T-cell (primary cell): ENCODE data around the gene GABRE. TPM values are rescaled to one million over a fixed set of nuclear protein-coding genes. Genes with fewer than 3 reads are reported as not detected.

Source experiments
- ATAC-seq, 4 experiments: fragments of 200-7000 bp in 3 of 4; fragments of 150-1000 bp in 1 of 4; cut with Tn5 transposase; replicated peaks in 1 of 4; 1 replicate in 3 of 4; 2 replicates in 1 of 4; pipeline ENCODE4 v1.10.0; 2021; ENCODE audit warnings: moderate library complexity in 3 of 4, mild to moderate bottlenecking in 2 of 4, moderate number of reproducible peaks in 1 of 4
- CTCF ChIA-PET, 2 donors: fragments of 300-600 bp; sonication (Branson Sonifier 250); formaldehyde crosslinking; loops; one replicate each; lab custom pipeline; 2022; ENCODE audit warnings: antibody characterized with exemption in 2 of 2; lab: Charles Lee
- POLR2A ChIA-PET, 2 donors: fragments of 300-600 bp; sonication (Branson Sonifier 250); formaldehyde crosslinking; loops; one replicate each; lab custom pipeline; 2022; ENCODE audit warnings: antibody characterized with exemption in 2 of 2; lab: Charles Lee
- DNase-seq, 35 experiments: peaks; one replicate each; pipeline versions ENCODE4 v3.0.0 to v3.0.0-alpha.2; 2013 to 2023
- H3K27ac ChIP-seq: one replicate; pipeline ENCODE4 v1.5.1; 2013; ENCODE audit warnings: low read length
- H3K27me3 ChIP-seq, 2 experiments: replicated peaks in 1 of 2; 1 replicate in 1 of 2; 2 replicates in 1 of 2; pipeline versions ENCODE4 v1.6.1 to v1.7.0; 2013; ENCODE audit warnings: low read length in 1 of 2, mixed read lengths in 1 of 2; ENCODE audit not compliant: control insufficient read depth in 2 of 2, insufficient read depth in 2 of 2; ENCODE audit errors: extremely low read depth in 1 of 2
- H3K36me3 ChIP-seq, 2 donors: 1 replicate in 1 of 2; 2 replicates in 1 of 2; pipeline versions ENCODE4 v1.6.1 to v1.7.0; 2013; ENCODE audit warnings: low read length in 1 of 2; ENCODE audit not compliant: control insufficient read depth in 2 of 2, insufficient read depth in 1 of 2; ENCODE audit errors: extremely low read depth in 1 of 2
- H3K4me1 ChIP-seq, 2 experiments: 1 replicate in 1 of 2; 2 replicates in 1 of 2; pipeline versions ENCODE4 v1.6.1 to v1.7.0; 2013; ENCODE audit warnings: low read length in 2 of 2, mixed read lengths in 1 of 2; ENCODE audit not compliant: insufficient read depth in 2 of 2, control insufficient read depth in 1 of 2; ENCODE audit errors: extremely low read depth in 1 of 2
- H3K4me3 ChIP-seq, 2 donors: 1 replicate in 1 of 2; 2 replicates in 1 of 2; pipeline versions ENCODE4 v1.5.1 to v1.7.0; 2013; ENCODE audit warnings: mild to moderate bottlenecking in 2 of 2, low read length in 1 of 2, moderate library complexity in 1 of 2; ENCODE audit not compliant: control insufficient read depth in 1 of 2; ENCODE audit errors: extremely low read depth in 1 of 2
- H3K9me3 ChIP-seq: 2 replicates; pipeline ENCODE4 v1.7.0; 2013
- H3K27ac Mint-ChIP-seq, 2 donors: one replicate each; pipeline ENCODE4 v1.8.0; 2020 to 2021; ENCODE audit warnings: mild to moderate bottlenecking in 2 of 2, mixed read lengths in 2 of 2
- H3K27me3 Mint-ChIP-seq, 2 donors: one replicate each; pipeline ENCODE4 v1.8.0; 2021 to 2022; ENCODE audit warnings: mixed read lengths in 2 of 2
- H3K36me3 Mint-ChIP-seq: one replicate; pipeline ENCODE4 v1.8.0; 2021; ENCODE audit warnings: mixed read lengths
- H3K4me1 Mint-ChIP-seq, 3 donors: one replicate each; pipeline ENCODE4 v1.8.0; 2020 to 2022; ENCODE audit warnings: mixed read lengths in 3 of 3, mild to moderate bottlenecking in 1 of 3
- H3K4me3 Mint-ChIP-seq, 3 donors: one replicate each; pipeline ENCODE4 v1.8.0; 2020 to 2022; ENCODE audit warnings: mild to moderate bottlenecking in 3 of 3, mixed read lengths in 3 of 3, moderate library complexity in 3 of 3
- H3K9me3 Mint-ChIP-seq, 3 donors: one replicate each; pipeline ENCODE4 v1.8.0; 2020 to 2022; ENCODE audit warnings: mixed read lengths in 3 of 3
- WGBS: methylation state at CpG from one replicate; pipeline ENCODE4 v1.1.5; 2013; ENCODE audit warnings: missing lambda C conversion rate; ENCODE audit not compliant: insufficient coverage; 5-methylcytosine and 5-hydroxymethylcytosine counted together
- total RNA-seq, 35 experiments: library from RNA in 6 of 35; stranded (reverse) in 6 of 35; fragments of 120-200 nt in 1 of 35; gene quantifications; one replicate each; pipeline versions ENCODE4 v1.2.1 to v1.2.4 and lab custom pipeline; 2013 to 2026

The GABRE gene
- total RNA-seq, 5 donors from 2014 or later (not counting 1 experiment from before 2014, with no cell fraction given) = 0.16 to 0.58 (median 0.30) TPM; not detected in 2

GRCh38 chrX:151982222-151982621, 7.7 kb upstream of the GABRE start:
- H3K27me3 Mint-ChIP-seq = peaks cover 2 to 12% of the 10 kb centered on the region in 2 donors
- H3K36me3 Mint-ChIP-seq = no peaks in the 10 kb centered on the region
- ATAC-seq (no peak), DNase-seq (no peak)
- no peak overlapping the region for H3K4me3 Mint-ChIP-seq
- no peak overlapping the region for H3K4me3 ChIP-seq
- H3K27me3 ChIP-seq = no peaks in the 10 kb centered on the region
- no peak overlapping the region for H3K27ac Mint-ChIP-seq
- CTCF ChIA-PET = no interaction called here
- no peaks in the 10 kb centered on the region for H3K9me3 ChIP-seq
- no peaks in the 10 kb centered on the region for H3K4me1 ChIP-seq
- WGBS = no CpG with 5 or more reads among the region's 3 CpGs
- no peaks in the 10 kb centered on the region for H3K4me1 Mint-ChIP-seq
- POLR2A ChIA-PET = no interaction called here
- H3K9me3 Mint-ChIP-seq = peaks cover 0 to 2% (median 0%) of the 10 kb centered on the region in 3 donors
- H3K36me3 ChIP-seq = no peaks in the 10 kb centered on the region
- H3K27ac ChIP-seq = no peak overlapping the region

- Histone ChIP-seq H3K27ac (no peak overlapping the region), H3K9me3 (no peaks in the 10 kb centered on the region), H3K4me3 (no peak overlapping the region), H3K4me1 (no peaks in the 10 kb centered on the region), H3K36me3 (no peaks in the 10 kb centered on the region), H3K27me3 (no peaks in the 10 kb centered on the region)
- H3K4me1 Mint-ChIP-seq = no peaks in the 10 kb centered on the region
- H3K36me3 Mint-ChIP-seq = no peaks in the 10 kb centered on the region
- POLR2A ChIA-PET = no interaction called here
- no peaks in the 10 kb centered on the region for H3K9me3 Mint-ChIP-seq
- ATAC-seq (no peak), DNase-seq (no peak)
- WGBS = no CpG with 5 or more reads among the region's 2 CpGs
- CTCF ChIA-PET = no interaction called here
- peaks cover 4 to 17% of the 10 kb centered on the region in 2 donors for H3K27me3 Mint-ChIP-seq
- H3K27ac Mint-ChIP-seq = no peak overlapping the region
- no peak overlapping the region for H3K4me3 Mint-ChIP-seq
Observed at GRCh38 chrX:151981129-151981528, 6.7 kb upstream of the GABRE start.

- Histone ChIP-seq H3K27me3 (peaks cover 0 to 22% of the 10 kb centered on the region in 2 experiments), H3K9me3 (no peaks in the 10 kb centered on the region), H3K4me3 (no peak overlapping the region), H3K36me3 (no peaks in the 10 kb centered on the region), H3K27ac (no peak overlapping the region), H3K4me1 (no peaks in the 10 kb centered on the region)
- no peak overlapping the region for H3K4me3 Mint-ChIP-seq
- peaks cover 19 to 25% of the 10 kb centered on the region in 2 donors for H3K27me3 Mint-ChIP-seq
- no peaks in the 10 kb centered on the region for H3K4me1 Mint-ChIP-seq
- ChIA-PET POLR2A (no interaction called here), CTCF (no interaction called here)
- no peak for DNase-seq
- WGBS = no CpG with 5 or more reads among the region's 1 CpG
- no peaks in the 10 kb centered on the region for H3K36me3 Mint-ChIP-seq
- no peak overlapping the region for H3K27ac Mint-ChIP-seq
- no peaks in the 10 kb centered on the region for H3K9me3 Mint-ChIP-seq
- no peak for ATAC-seq
Observed at GRCh38 chrX:151977923-151978322, 3.4 kb upstream of the GABRE start.

GRCh38 chrX:151977009-151977408, 2.5 kb upstream of the GABRE start:
- peaks cover 28 to 29% of the 10 kb centered on the region in 2 donors for H3K27me3 Mint-ChIP-seq
- H3K27me3 ChIP-seq = peaks cover 0 to 23% of the 10 kb centered on the region in 2 experiments
- no peaks in the 10 kb centered on the region for H3K9me3 Mint-ChIP-seq
- no peak overlapping the region for H3K27ac Mint-ChIP-seq
- DNase-seq (no peak), ATAC-seq (no peak)
- no peak overlapping the region for H3K27ac ChIP-seq
- ChIA-PET CTCF (no interaction called here), POLR2A (no interaction called here)
- H3K36me3 ChIP-seq = no peaks in the 10 kb centered on the region
- no peak overlapping the region for H3K4me3 Mint-ChIP-seq
- no peaks in the 10 kb centered on the region for H3K36me3 Mint-ChIP-seq
- no peak overlapping the region for H3K4me3 ChIP-seq
- no peaks in the 10 kb centered on the region for H3K9me3 ChIP-seq
- H3K4me1 ChIP-seq = no peaks in the 10 kb centered on the region
- WGBS = 70% methylated on average over 2 of the region's 5 CpGs
- H3K4me1 Mint-ChIP-seq = no peaks in the 10 kb centered on the region

DNA sequence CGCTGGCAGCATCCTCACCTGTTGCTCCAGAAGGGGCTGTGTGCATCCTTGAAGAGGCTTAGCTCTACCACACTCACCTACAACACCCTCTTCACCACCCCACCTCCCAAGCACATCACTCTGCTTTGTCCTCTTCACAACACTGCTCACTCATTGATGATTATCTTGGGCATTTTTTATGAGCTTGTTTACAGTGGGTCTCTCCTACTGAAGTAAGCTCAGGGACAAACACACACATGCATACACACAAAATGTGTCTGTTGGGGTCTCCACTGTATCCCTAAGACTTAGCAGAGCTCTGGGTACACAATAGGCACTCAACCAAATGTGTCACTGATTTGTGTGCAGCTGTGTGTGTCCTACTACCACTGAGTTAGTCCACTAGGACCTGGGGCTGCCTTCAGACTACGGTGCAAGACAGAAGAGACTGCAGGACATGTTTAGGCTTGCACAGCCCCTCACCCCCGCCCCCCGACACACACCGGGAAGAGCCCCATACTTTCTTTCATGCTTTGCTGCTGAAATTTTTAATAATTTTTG, 1.3 kb upstream of the GABRE start:
- H3K36me3 Mint-ChIP-seq = no peaks in the 10 kb centered on the region
- ATAC-seq (no peak), DNase-seq (no peak)
- H3K27ac ChIP-seq = no peak overlapping the region
- ChIA-PET CTCF (no interaction called here), POLR2A (no interaction called here)
- no peaks in the 10 kb centered on the region for H3K4me1 Mint-ChIP-seq
- peaks cover 29 to 30% of the 10 kb centered on the region in 2 donors for H3K27me3 Mint-ChIP-seq
- WGBS = 80% methylated on average over 1 of the region's 5 CpGs
- no peaks in the 10 kb centered on the region for H3K9me3 ChIP-seq
- H3K27ac Mint-ChIP-seq = no peak overlapping the region
- no peak overlapping the region for H3K4me3 Mint-ChIP-seq
- no peak overlapping the region for H3K4me3 ChIP-seq
- H3K4me1 ChIP-seq = no peaks in the 10 kb centered on the region
- no peaks in the 10 kb centered on the region for H3K9me3 Mint-ChIP-seq
- H3K36me3 ChIP-seq = no peaks in the 10 kb centered on the region
- H3K27me3 ChIP-seq = peaks cover 0 to 23% of the 10 kb centered on the region in 2 experiments

DNA sequence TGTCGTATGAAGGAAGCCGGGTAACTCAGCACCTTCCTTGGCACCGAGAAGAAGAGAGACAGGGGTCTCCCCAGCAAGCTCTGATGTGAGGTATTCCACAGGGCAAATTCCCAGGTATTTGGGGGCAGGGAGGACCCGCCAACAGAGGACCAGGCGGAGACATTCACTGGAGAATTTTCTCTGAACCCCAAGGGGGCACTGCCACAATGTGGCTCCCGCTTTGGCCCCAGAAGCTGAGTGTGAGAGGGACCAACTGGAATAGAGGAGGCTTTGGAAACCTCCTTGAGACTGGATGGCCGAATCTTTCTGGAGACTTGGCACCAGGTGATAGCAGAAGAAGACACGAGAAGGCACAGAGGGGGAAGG, 735 bp upstream of the GABRE start:
- Histone ChIP-seq H3K4me1 (no peaks in the 10 kb centered on the region), H3K36me3 (no peaks in the 10 kb centered on the region), H3K9me3 (no peaks in the 10 kb centered on the region), H3K27me3 (peaks cover 0 to 23% of the 10 kb centered on the region in 2 experiments), H3K4me3 (no peak overlapping the region), H3K27ac (no peak overlapping the region)
- H3K27me3 Mint-ChIP-seq = peaks cover 29 to 30% of the 10 kb centered on the region in 2 donors
- POLR2A ChIA-PET = no interaction called here
- H3K27ac Mint-ChIP-seq = no peak overlapping the region
- no peak for DNase-seq
- no peaks in the 10 kb centered on the region for H3K4me1 Mint-ChIP-seq
- no peaks in the 10 kb centered on the region for H3K9me3 Mint-ChIP-seq
- no peak for ATAC-seq
- WGBS = no CpG with 5 or more reads among the region's 8 CpGs
- CTCF ChIA-PET = no interaction called here
- no peaks in the 10 kb centered on the region for H3K36me3 Mint-ChIP-seq
- H3K4me3 Mint-ChIP-seq = no peak overlapping the region

DNA sequence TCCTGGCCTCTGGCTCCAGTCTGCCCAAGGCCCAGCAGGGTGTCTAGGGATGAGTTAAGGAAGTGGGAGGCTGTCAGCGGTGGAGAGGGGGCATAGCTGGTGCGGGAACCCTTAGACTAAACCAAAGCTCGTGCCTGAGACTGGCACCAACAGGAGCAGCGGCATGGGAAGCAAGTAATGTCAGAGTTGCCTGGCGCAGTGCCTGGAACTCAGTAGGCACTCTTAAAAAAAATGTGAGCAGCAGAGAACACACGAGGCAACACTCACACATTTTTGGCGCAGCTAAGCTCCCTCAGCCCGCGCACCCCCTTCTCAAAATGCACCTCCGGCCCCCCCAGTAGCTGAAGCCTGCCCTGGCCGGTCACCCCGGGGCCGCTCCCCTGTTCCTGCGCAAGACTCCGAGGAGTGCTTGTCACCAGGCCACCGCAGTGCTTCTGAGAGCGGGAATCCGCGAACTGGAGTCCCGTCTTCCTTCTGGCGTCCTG, 583 bp downstream of the GABRE start:
- Histone ChIP-seq H3K9me3 (no peaks in the 10 kb centered on the region), H3K27me3 (peaks cover 0 to 23% of the 10 kb centered on the region in 2 experiments), H3K4me3 (no peak overlapping the region), H3K4me1 (no peaks in the 10 kb centered on the region), H3K27ac (no peak overlapping the region), H3K36me3 (no peaks in the 10 kb centered on the region)
- Mint-ChIP-seq H3K4me3 (no peak overlapping the region), H3K27me3 (peaks cover 29 to 30% of the 10 kb centered on the region in 2 donors), H3K9me3 (no peaks in the 10 kb centered on the region), H3K4me1 (no peaks in the 10 kb centered on the region), H3K36me3 (no peaks in the 10 kb centered on the region), H3K27ac (no peak overlapping the region)
- ChIA-PET CTCF (no interaction called here), POLR2A (no interaction called here)
- ATAC-seq (no peak), DNase-seq (no peak)
- 16% methylated on average over 18 of the region's 21 CpGs for WGBS
